Measurements from ENCODE around the gene ARHGAP8.

DNA sequence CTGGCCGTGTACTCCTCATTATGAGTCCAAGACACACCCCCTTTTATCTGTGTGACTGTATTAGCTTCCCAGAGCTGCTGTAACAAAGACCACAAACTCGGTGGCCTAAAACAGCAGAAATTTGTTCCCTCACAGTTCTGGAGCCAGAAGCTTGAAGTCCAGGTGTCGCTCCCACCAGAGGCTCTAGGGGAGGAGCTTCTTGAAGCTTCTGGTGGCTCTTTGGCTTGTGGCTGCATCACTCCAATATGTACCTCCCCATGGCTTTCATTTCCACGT is 47.4 kb upstream of the ARHGAP8 start:
- TF ChIP-seq, protein P1, sequence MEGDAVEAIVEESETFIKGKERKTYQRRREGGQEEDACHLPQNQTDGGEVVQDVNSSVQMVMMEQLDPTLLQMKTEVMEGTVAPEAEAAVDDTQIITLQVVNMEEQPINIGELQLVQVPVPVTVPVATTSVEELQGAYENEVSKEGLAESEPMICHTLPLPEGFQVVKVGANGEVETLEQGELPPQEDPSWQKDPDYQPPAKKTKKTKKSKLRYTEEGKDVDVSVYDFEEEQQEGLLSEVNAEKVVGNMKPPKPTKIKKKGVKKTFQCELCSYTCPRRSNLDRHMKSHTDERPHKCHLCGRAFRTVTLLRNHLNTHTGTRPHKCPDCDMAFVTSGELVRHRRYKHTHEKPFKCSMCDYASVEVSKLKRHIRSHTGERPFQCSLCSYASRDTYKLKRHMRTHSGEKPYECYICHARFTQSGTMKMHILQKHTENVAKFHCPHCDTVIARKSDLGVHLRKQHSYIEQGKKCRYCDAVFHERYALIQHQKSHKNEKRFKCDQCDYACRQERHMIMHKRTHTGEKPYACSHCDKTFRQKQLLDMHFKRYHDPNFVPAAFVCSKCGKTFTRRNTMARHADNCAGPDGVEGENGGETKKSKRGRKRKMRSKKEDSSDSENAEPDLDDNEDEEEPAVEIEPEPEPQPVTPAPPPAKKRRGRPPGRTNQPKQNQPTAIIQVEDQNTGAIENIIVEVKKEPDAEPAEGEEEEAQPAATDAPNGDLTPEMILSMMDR (IDR thresholded peaks at IDR 0.05), result no peak
- TF ChIP-seq POLR2AphosphoS5 (IDR thresholded peaks at IDR 0.05) (no peak), POLR2A (IDR thresholded peaks at IDR 0.05) (no peak), EP300 (IDR thresholded peaks at IDR 0.05) (no peak)
